Measurements from ENCODE around the gene RRP36. TPM values are rescaled to one million over a fixed set of nuclear protein-coding genes. Genes with fewer than 3 reads are reported as not detected.
A peak's percentile ranks its signal among the peaks of the same experiment; 100 is the strongest.

RRP36 gene
- total RNA-seq, 1 experiment from 2014 or later, result 133 TPM

- Histone ChIP-seq H3K9ac (ENCODE audit: low read length) (peak within 1 kb of the TSS; percentile 93), H3K4me3 (ENCODE audit: low read length) (peak within 1 kb of the TSS; percentile 91), H3K79me2 (ENCODE audit: low read length) (peaks cover 29% of the 10 kb centered on the region), H2AFZ (ENCODE audit: low read length) (peak within 1 kb of the TSS; percentile 98), H3K4me2 (ENCODE audit: low read length) (peak within 1 kb of the TSS; percentile 99), H3K9me3 (ENCODE audit: low read length) (no peaks in the 10 kb centered on the region), H3F3A (ENCODE audit: low read length, unreplicated experiment) (no peaks in the 10 kb centered on the region), H3K36me3 (ENCODE audit: low read depth, low read length) (peaks cover 16% of the 10 kb centered on the region; the same call in 1 of the 2 replicates), H3K27me3 (ENCODE audit: low read length) (no peaks in the 10 kb centered on the region), H4K20me1 (ENCODE audit: low read length) (peaks cover 6% of the 10 kb centered on the region; the same call in 1 of the 2 replicates), H3K4me1 (ENCODE audit: insufficient read depth, low read length) (peaks cover 23% of the 10 kb centered on the region), H3K9me2 (replicated peaks; ENCODE audit: low read length) (no peaks in the 10 kb centered on the region), H3K27ac (ENCODE audit: low read length) (peak within 1 kb of the TSS; percentile 46)
- BruUV-seq (replicated peaks), result no TSS peak
- POLR2A ChIA-PET (ENCODE audit: unreplicated experiment), result interaction anchor here (0.7 kb wide), 1 partner anchor 652 kb away, joined by 3 read pairs; no protein-coding TSS in a partner anchor
- ATAC-seq (peak; percentile 86), DNase-seq (peak; percentile 99)
- intact Hi-C loops (cut with micrococcal nuclease), result loop anchor here (1.0 kb wide), 1 partner anchor 112 kb away; the partner anchor contains the start of gene SRF
- CTCF ChIA-PET, result no interaction called here
- TF ChIP-seq CTCF (conservative IDR thresholded peaks at IDR 0.05; ENCODE audit: low read depth, low read length) (no peak), EZH2phosphoT487 (IDR thresholded peaks at IDR 0.05; ENCODE audit: borderline replicate concordance, low read length) (no peak), EZH2 (IDR thresholded peaks at IDR 0.05; ENCODE audit: low read length, unreplicated experiment) (no peak)
Observed at GRCh38 chr6:43059168-43060033, 38.0 kb downstream of the RRP36 start, which contains the start of the genes KLC4 and MRPL2. TSS of gene KLC4 (plus strand) at chr6:43059631. CDS start at chr6:43061336, 1,705 bp downstream. TSS of gene MRPL2 (minus strand) at chr6:43059434. CDS start at chr6:43059381, 53 bp downstream.

- POLR2A ChIA-PET (ENCODE audit: unreplicated experiment), result interaction anchor here (0.7 kb wide), 1 partner anchor 653 kb away, joined by 3 read pairs; no protein-coding TSS in a partner anchor
- peak overlapping the region; percentile 91 for H3K4me3 ChIP-seq (ENCODE audit: low read length)
- no TSS peak for BruUV-seq (replicated peaks)
Observed at GRCh38 chr6:43060034-43060754, 38.8 kb downstream of the RRP36 start.

More at GRCh38 chr6:43060034-43060754, 38.8 kb downstream of the RRP36 start:
- no peaks in the 10 kb centered on the region for H3K27me3 ChIP-seq (ENCODE audit: low read length)
- peaks cover 16% of the 10 kb centered on the region; the same call in 1 of the 2 replicates for H3K36me3 ChIP-seq (ENCODE audit: low read depth, low read length)
- peak overlapping the region; percentile 98 for H2AFZ ChIP-seq (ENCODE audit: low read length)
- H3K4me2 ChIP-seq (ENCODE audit: low read length), result peak overlapping the region; percentile 99
- peaks cover 6% of the 10 kb centered on the region; the same call in 1 of the 2 replicates for H4K20me1 ChIP-seq (ENCODE audit: low read length)
- H3K27ac ChIP-seq (ENCODE audit: low read length), result peak overlapping the region; percentile 46
- no peak for TF ChIP-seq EZH2phosphoT487 (IDR thresholded peaks at IDR 0.05; ENCODE audit: borderline replicate concordance, low read length)
- no peak for TF ChIP-seq EZH2 (IDR thresholded peaks at IDR 0.05; ENCODE audit: low read length, unreplicated experiment)
- TF ChIP-seq CTCF (conservative IDR thresholded peaks at IDR 0.05; ENCODE audit: low read depth, low read length), result no peak
- DNase-seq (peak; percentile 53), ATAC-seq (peak; percentile 55)
- peaks cover 29% of the 10 kb centered on the region for H3K79me2 ChIP-seq (ENCODE audit: low read length)
- peak overlapping the region; percentile 93 for H3K9ac ChIP-seq (ENCODE audit: low read length)
- no peaks in the 10 kb centered on the region for H3F3A ChIP-seq (ENCODE audit: low read length, unreplicated experiment)
- H3K9me2 ChIP-seq (replicated peaks; ENCODE audit: low read length), result no peaks in the 10 kb centered on the region
- H3K9me3 ChIP-seq (ENCODE audit: low read length), result no peaks in the 10 kb centered on the region
- intact Hi-C loops (cut with micrococcal nuclease), result no loop called here
- CTCF ChIA-PET, result interaction anchor here (0.5 kb wide), 1 partner anchor 64 kb away, joined by 4 read pairs; no protein-coding TSS in a partner anchor
- peaks cover 23% of the 10 kb centered on the region for H3K4me1 ChIP-seq (ENCODE audit: insufficient read depth, low read length)
